Activated CD8-positive, alpha-beta memory T cell treated with anti-CD3 and anti-CD28 coated beads, Interleukin-2, amount 50 U/mL, for 24 hours (primary cell): ENCODE measurements around the gene MYH3.
A peak's percentile ranks its signal among the peaks of the same experiment; 100 is the strongest.
"Not testable (repeated sequence)": the region's sequence is repeated elsewhere in the genome, so short reads cannot be mapped to it uniquely, and the experiment has no call there.

Source experiments
- DNase-seq: peaks from one replicate; pipeline ENCODE4 v3.0.0-alpha.2; 2020; ENCODE audit errors: extremely low read depth

MYH3 gene

DNA sequence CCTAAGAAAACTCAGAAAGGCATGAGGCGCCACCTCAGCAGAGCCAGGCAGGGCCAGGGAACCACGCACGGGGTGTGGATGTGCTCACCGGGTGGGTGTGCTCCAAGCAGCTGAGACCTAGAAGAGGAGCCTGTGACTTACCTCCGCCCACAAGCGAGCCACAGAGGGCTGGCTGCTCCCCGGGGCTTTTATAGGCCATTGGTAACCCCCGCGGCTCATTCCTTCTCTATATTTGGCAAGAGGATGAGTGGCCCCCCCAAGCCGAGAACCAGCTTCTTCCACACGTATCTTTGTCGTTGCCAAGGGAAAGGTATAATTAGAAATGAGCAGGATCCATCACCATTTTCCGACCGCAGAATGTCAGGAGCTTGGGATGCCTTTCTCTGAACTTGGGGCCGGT lies at the start of gene MYH3:
Gene MYH3 (minus strand): TSS at position 162 of the 400 bp plus-strand sequence. CDS start 2,245 bp downstream, outside the sequence.
- no peak for DNase-seq

DNA sequence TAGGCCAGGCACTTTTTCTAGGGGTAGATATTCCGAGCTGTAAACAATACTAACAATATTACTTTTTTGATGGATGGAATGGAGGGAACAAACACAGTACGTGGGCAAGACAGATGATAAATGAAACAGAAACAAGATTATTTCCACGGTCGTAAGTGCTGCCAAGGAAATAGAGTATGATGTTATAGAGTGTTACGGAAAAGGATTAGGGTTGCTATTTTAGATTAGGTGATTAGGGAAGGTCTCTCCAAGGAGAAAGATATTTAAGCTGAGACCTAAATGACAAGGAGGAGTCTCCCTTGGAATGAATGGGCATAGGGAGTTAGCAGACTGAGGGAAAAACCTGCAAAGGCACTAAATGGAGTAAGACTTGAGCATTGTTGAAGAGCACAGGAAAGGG lies 48.6 kb upstream of the MYH3 start:
- DNase-seq, result no peak

DNA sequence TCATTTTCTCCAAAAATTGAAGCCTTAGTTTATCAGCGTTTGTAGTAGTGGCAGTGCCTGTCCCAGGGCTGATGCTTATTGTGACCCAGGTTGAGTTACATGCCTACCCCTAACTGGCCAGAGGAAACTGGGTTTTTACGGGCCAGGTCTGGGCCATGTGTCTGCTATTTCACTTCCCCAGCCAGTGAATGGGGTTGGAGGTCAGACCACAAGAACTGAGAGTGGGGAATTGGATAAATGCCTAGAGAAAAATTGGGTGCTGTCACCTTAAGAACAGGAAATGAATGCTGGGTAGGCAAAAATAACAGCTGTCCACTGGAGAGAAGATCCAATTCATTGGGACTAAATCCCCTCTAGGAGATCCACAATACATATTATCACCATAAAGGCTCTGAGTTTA lies 45.5 kb upstream of the MYH3 start:
- no peak for DNase-seq

DNA sequence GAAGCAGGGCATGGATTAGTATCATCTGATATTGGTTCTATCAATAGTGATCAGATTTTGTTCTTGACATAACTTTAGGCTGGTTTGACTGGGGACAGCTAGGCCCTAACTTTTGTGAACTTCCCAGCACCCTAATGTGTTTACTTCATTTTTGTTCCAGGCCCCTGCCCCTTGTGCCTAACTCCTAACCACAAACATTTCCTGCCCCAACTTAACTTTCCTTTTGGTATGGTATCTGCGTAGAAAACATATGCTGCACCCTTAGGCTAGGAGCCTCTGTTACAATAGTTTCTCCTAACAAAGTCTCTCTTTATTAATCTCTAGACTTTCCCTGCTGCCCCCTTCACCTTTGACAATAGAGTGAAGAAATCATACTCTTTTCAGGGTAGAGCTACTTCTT lies 42.7 kb upstream of the MYH3 start:
- DNase-seq, result no peak

DNA sequence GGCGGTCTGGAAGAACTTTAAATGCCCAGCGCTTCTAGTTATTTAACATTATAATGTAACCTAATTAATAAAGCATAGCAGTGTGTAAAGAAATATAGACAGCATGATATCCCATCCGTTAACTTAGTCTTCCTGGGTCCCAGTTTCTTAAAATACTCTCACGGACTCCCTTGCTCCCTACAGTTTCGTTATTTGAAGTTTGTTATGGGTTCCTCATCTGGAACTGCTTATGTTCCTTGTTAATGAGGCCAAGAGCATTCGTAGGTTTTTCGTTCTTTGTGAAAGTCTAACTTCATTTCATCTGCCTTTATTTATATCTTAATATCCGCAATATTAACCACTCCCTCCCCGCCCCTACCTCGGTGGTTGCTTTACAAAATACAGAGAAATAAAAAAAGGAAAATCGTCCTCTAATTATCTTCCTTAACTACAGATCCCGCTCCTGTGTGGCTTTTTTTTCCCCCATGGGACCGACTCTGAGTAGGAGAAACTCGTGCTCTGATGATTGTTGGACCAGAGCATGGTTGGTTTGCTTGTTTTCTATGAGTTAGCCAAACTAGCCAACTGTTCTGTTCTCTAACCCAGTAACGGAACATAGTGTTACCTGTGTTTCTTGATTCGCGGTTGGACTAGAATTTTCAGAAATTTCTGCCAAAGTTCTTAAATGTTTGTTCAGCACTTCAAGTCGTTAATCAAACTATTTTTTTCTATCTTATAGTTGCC lies 41.1 kb upstream of the MYH3 start:
- no peak for DNase-seq

DNA sequence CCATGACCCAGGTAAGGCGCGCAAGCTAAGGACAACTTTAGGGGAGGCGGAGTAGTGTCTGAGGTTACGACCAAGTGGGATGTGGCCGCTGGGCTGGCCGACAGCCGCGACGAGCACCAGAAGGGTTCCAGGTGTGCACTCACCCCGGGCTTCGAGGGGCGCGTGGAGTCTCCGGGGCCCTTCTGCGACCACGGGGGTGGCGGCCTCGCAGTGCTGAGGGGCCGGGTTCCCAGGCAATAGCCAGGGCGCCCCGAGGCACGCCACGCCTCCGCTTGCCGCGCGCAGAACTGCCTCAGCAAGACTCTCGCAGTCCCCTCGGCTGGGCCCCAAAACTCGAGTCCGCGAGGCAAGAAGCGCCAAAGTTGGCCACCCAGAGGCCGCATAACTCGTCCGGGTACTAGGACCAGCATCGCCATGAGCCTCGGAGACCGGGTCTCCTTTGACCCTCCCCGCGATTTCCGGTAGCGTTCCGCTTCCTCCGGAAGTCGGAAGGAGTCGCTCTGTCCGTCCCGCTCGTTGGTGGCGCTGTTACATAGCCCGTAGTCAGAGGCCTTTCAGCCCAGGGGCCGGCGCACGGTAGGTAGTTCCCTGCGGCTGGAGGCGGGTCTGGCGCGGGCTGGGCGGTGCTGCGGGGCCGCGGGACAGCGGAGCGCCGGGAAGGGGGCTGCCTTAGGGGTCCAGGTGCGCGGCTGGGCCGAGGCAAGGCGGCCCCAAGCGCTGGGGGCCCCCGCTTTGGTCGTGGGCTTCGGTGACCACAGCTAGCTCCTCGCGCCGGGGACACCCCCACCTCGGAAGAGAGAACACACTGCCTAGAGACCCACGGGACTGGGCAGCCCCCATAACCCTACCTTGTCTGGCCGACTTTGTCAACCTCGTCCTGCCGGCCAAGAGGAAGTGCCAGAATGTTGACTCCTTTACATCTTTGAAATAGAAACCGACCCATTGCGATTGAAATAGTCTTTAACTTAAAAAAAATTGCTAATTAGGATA lies 40.3 kb upstream of the MYH3 start, which contains the start of the genes ADPRM and SCO1:
Gene ADPRM (plus strand): TSS at position 503 of the 990 bp plus-strand sequence. CDS start 7,333 bp downstream, outside the sequence.
Gene SCO1 (minus strand): TSS at position 442 of the 990 bp plus-strand sequence. CDS start 26 bp downstream, at position 416.
- DNase-seq, result peak; percentile 83

DNA sequence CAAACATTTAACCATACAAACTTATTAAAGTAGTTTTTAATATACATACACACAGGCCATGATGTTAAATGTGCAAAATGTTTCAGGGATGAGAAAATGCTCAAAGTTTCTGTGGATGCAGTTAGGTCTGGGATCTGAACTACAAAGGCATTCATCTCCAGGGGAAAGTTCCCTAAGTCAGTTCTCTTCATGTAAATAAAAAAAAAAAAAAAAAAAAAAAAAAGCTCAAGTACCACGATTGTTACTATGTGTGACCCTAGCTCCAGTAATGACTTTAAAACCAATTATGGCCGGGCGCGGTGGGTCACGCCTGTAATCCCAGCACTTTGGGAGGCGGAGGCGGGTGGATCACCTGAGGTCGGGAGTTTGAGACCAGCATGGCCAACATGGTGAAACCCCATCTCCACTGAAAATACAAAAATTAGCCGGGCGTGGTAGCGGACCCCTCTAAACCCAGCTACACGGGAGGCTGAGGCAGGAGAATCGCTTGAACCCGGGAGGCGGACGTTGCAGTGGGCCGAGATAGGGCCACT lies 38.8 kb upstream of the MYH3 start:
- not testable (repeated sequence) for DNase-seq

DNA sequence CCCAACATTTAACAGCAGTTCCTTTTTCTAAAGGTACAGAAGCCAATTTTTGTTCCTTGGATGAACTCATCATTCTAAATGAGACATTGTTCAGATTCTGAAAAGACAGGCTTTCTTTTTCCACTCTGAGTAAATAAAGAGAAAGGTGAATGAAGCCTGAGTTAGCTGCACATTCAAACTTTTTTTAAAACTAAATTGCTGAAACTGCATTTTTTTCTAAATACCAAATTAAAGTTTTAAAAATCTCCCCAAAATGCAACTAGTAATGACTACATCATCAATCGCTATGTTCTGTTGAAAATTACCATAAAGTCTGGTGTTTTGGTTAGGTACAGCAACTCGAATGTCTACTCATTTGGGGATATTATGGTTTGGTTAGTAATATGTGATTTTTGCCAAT lies 30.4 kb upstream of the MYH3 start:
- no peak for DNase-seq

DNA sequence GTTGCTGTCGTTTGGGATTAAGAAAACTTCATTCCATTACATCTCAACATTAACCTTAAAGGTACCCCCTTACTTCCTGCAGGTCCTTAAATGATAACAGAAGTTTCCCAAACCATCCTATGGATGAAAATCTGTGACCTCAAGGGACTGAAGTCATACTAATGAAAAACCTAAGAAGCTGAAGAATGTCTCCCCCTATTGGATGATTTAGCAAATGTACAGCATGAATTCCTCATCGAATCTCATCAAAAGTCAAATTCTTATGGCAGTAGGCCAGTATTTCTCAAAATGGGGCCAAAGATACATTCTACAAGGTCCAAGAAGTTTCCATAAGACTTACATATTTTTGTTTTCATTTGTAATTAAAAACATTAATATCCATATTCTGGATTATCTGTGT lies 26.7 kb upstream of the MYH3 start:
- DNase-seq, result no peak

DNA sequence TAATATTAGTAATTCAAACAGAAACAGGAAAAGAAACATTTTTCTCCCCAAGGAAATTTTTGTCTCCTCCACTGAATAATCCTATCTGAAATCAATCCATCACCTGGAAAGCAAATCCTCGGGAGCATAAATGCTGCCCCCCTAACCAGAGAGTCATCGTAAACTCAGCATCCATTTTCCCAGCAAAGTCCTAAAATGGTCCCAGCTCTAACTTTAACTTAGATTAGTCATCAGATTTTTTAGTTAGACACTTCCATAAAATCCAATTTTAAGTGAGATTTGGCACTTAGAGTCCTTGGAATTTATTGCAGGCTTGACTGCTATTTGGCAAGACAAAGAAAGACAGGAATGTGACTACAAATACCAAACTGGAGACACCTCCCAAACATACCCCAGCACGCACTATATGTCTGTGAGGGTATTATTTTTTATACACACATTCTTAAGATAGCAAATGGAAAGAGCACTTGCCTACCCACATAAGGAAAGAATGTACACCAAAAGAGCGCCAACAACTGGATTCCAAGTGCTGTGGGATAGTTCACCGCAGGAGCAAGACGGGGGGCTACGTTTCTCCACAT lies 24.8 kb upstream of the MYH3 start:
- DNase-seq, result no peak

DNA sequence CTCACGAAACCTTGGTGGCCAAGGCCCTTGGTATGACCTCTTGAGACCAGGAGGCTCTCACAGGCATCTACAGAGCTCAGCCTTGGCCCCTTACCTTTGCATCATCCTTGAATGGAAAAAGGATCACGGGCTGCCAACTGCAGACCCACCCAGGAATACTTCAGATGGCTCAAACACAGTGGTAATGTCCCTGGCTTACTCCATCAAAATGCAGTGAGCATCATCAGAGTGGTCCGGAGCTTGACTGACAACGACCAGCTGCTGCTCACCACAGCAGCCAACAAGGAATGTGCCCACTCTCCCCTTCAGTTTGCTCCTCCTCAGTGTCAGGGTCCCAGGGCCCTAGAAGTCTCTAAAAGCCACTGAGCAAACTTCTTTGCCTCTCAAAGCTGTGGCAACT lies 17.6 kb upstream of the MYH3 start:
- no peak for DNase-seq

DNA sequence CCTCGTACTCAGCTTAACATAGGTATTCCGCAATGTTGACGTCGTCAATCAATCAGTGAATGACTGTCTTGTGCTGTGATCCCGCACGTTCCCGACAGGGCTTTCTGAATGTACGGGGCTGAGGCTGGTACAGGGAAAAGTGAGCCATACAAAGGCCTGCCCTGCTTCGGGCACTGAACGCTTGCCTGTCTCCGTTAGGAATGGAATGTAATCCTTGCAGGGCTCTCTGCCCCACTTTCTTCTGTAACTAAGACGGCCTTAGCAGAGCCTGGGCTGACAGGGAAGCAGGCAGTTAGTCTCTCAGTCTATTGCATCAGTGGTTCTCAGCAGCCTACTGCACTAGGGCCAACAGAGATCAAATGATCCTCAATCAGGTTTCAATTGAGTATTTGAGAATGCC lies 16.2 kb upstream of the MYH3 start:
- no peak for DNase-seq

DNA sequence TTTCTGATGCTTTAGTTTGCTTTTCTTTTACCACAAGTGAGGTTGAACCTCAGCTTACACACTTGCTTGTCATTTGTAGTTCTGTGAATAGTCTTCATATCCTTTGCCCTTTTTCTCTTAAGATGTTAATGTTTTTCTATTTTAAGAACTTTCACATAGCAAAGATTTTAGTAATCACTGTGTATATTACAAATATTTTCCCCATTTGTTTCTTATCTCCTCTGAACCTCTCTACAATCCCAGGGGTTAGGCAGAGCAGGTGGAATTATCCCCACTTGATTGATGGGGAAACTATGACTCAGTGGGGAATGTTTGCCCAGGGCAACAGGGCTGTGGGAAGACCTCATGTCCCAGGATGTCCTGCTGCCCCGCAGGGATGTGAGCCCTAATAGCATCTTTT lies 11.7 kb upstream of the MYH3 start:
- DNase-seq, result no peak

DNA sequence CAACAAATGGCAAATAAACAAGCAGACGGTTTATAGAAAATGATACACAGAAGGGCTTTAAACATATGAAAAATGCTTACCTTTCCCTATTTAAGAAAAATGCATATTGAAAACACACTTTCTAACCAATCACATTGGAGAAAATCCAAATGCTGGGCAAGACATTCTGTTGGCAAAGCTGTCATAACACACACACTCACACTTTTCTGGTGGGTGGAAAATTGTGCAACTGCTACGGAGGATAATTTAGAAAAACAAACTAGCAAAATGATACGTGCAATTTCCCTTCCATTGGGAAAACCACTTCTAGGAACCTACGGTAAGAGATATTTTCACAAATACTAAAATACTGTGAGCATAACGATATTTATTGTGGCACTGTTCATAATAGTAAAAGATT lies 9.8 kb upstream of the MYH3 start:
- DNase-seq, result no peak

DNA sequence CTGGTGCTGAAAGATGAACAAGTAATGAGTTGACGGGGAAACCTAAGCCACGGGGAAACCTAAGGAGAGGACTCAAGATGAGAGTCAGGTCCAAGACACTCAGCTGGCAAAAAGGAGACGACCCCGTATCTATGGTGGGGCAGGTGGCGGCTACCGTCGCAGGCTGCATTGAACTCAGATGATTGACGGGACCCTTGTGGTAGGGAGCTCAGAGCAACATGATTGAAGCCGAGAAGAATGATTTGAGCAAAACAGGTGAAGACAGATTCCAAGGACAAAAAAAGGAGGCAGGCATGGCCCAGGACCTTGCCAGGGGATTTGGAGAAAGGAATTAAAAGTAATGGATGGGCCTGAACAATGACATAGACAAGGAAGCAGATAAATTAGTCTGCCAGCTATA lies 7.5 kb upstream of the MYH3 start:
- no peak for DNase-seq

DNA sequence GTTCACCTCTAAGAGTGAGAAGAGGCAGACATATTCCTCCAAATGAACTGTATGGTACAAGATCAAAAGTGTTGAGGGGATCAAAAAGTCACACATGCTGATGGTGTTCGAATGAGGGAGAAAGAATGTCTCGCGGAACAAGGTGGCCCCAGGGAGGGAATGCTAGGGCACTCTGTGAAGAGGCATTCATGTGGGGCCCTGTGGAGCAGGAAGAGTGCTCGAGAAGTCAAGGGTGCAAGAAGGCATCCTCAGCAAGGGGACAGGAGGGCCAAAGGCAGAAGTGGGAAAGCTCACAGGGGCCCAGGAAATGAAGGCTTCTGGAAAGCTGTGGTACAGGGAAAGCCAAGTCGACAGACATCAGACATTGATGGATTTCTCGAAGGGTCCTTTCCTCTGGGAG lies 6.1 kb upstream of the MYH3 start:
- DNase-seq, result no peak

DNA sequence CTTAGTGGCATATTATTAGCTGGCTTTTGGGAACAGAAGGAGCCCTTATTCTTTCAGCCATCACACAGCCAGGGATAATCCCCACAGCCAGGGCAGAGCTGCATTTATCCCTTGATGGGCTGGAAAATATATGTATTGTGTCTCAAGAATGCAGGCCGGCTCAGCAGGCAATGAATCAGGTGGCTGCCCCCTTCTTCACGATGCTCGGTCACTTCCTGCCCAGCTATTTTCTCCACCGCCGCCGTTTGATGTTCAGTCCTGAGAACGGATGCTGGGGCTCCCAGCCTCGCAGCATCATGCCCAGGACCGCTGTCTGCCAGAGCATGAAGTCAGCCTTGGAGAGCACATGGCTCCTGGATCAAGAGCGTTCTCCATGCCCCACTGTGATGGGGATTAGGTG lies 4.3 kb upstream of the MYH3 start:
- DNase-seq, result no peak

DNA sequence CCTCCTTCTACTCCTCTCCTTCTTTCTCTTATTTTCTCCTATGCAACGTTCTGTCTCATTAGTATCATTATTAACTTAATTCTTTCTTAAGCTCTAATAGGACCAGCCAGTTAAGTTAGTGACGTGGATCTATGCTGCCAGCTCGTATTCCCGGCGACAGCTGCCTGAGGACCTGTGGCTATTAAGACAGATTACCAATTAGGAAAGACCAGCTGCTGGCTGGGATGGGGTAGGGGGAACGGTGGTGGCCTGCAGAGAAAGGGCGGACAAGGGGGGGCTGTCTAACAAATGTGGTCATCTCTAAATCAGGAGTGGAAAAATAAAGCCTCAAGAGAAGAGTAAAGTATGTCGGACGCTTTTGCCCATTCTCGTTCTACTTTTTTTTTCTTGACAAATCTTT lies 770 bp upstream of the MYH3 start:
- no peak for DNase-seq

DNA sequence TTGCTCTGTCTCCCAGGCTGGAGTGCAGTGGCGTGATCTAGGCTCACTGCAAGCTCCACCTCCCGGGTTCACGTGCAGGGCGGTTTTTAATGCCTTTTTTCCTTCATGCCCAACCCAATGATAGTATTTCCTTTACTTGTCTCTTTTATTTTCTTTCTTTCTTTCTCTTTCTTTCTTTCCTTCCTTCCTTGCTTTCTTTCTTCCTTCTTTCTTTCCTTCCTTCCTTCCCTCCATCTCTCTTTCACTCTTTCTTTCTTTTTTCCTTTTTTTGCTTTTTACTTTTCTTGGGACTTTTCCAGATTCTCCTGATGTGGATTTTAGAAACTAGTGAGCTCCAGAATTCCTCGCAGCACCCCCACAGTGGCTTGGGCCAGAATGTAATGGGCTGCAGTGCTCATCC lies 3.1 kb downstream of the MYH3 start:
- DNase-seq, result no peak

DNA sequence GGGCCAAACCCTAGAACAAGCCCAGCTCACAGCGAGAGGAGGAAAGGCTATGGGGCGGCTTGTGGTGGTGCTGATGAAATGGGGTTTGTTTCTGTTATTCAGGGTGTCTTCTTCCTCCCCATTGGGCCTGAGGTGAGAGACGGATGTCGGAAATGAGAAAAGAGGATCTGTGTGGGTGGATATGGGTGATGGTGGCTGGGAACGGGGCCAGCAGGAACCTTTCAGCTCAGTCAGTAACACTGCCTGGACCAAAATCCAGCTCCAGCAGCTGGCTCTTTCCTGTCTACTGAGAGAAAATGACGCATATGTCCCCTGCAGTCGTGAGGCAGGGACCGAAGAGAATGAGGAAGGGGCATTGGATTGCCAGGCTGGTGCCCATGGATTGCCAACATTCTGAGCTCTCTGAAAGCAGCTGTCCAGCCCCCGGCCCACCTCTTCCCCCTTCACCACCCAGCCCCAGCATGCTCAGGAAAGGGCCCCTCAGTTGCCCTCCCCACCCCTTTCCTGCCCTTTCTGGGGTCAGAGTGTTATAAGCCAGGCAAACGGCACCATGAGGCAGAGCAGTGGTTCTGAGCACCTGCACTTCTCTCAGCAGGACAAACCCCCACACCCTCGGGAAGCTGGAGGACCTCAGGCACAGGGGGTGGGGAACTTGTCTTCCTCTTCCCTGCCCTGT lies 4.0 kb downstream of the MYH3 start:
- no peak for DNase-seq

DNA sequence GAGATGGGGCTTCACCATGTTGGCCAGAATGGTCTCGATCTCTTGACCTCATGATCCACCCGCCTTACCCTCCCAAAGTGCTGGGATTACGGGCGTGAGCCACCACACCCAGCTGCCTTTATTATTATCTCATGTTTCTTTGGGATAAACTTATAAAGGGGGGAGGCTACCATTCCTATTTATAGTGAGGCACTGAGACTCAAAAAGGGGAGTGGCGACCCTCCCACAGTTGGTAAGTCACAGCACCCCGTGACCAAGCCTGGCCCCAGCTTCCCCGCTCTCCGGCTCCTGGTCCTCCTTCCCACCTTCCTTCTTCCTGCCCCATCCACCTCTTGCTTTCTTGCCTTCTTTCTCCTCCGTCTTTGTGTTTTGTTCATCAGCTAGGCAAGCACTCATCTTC lies 5.2 kb downstream of the MYH3 start:
- no peak for DNase-seq

DNA sequence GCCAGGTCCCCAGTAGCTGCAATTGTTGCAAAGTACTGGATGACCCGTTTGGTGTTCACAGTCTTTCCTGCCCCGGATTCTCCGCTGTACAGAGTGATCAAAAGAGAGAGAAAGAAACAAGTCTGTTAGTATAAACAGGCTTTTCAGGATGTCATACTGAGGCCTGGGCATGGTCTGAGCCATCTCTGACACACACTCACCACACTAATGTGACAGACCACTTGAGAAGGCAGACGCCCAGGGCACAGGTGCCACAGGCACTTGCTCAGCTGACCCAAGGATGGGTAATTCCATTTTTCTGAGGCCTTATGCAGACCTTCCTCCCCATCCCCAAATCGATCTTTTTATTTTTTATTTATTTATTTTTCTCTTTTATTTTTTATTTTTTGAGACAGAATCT lies 7.5 kb downstream of the MYH3 start:
- no peak for DNase-seq
